T-helper 22 cell (primary cell): ENCODE results near the gene CSGALNACT2.
"Not testable (repeated sequence)": the region's sequence is repeated elsewhere in the genome, so short reads cannot be mapped to it uniquely, and the experiment has no call there.

Source experiments
- DNase-seq: peaks from one replicate; pipeline ENCODE4 v3.0.0-alpha.2; 2020; ENCODE audit warnings: low read depth

The CSGALNACT2 gene

DNA sequence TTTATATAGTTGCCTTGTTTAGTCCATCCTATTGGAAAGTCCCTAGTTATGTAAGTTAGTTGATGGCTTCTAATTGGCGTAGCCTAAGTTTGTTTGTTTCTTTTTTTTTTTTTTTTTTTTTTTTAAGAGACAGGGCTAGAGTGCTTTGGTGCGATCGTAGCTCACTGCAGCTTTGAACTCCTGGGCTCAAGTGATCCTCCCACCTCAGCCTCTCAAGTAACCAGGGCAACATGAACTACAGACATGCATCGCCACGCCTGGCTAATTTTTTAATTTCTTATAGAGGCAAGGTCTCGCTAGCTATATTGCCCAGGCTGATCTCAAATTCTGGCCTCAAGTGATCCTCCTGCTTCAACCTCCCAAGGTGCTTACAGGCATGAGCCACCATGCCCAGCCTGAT is 7.1 kb downstream of the CSGALNACT2 start:
- no peak for DNase-seq

DNA sequence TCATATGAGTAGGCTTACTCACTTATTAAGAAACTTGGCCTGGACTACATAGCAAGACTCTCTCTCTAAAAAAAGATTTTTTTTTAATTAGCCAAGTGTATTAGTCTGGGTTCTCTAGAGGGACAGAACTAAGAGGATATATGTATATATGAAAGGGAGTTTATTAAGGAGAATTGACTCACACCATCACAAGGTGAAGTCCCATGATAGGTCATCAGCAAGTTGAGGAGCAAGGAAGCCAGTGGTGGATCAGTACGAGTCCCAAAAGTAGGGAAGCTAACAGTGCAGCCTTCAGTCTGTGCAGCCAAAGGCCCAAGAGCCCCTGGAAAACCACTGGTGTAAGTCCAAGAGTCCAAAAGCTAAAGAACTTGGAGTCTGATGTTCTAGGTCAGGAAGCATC is 7.7 kb downstream of the CSGALNACT2 start:
- DNase-seq = not testable (repeated sequence)

DNA sequence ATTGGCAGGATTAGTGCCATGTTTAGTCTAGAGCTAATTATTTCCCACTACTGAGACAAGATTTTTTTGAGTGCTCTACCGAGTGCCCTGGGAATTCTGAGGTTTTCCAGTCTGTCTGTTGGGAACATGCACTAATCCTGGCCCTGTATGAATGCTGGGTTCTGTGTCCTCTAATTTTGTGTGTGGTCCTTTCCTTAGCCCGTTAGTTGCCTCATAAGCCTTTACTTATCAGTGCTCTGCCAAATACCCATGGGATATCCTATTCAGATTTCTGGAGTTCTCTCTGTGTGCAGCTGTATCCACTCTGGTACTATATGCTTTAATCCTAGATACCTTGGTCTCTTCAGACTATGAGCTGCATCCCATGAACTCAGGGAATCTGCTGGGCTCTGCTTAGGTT is 13.1 kb downstream of the CSGALNACT2 start:
- DNase-seq = no peak

DNA sequence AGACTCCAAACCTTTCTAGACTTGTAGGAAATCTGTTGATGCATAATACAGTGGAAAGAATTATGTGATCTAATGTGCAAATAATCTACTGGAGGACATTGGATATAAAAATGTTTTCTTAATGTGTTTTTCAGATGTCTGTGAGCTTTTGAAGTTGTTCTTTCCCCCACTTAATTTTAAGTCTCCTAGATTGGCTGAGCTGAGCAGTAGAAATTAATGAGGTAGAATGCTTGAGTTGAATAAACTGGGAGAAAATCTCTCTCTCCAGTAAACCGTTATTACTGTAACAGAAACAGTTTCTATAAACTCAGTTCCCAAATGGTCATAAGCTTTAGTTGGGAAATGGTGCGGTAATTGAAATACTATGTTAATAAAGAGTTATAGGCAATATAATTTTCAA is 15.7 kb downstream of the CSGALNACT2 start:
- DNase-seq = no peak

DNA sequence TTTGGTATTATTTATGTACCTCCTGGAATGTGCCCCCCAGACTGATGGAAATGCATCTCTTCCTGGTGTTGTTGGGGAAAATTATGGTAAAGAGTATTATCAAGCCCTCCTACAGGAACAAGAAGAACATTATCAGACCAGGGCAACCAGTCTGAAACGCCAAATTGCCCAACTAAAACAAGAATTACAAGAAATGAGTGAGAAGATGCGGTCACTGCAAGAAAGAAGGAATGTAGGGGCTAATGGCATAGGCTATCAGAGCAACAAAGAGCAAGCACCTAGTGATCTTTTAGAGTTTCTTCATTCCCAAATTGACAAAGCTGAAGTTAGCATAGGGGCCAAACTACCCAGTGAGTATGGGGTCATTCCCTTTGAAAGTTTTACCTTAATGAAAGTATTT is 17.0 kb downstream of the CSGALNACT2 start:
- DNase-seq = no peak

DNA sequence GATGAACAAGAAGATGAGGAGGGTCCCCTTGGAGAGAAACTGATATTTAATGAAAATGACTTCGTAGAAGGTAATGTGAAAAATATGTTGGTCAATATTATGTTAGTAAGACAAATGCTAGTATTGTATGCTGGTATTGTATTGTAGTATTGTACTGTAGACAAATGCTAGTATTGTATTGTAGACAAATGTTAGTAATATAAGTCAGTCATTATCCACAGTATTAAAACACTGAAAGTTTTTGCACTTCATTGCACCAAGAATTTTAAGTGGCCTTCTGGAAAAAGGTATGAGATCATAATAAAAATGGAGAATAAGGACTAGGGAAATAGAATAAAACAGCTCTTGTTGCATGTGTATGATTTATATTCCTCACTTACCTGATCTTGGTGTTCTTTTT is 17.5 kb downstream of the CSGALNACT2 start:
- no peak for DNase-seq

DNA sequence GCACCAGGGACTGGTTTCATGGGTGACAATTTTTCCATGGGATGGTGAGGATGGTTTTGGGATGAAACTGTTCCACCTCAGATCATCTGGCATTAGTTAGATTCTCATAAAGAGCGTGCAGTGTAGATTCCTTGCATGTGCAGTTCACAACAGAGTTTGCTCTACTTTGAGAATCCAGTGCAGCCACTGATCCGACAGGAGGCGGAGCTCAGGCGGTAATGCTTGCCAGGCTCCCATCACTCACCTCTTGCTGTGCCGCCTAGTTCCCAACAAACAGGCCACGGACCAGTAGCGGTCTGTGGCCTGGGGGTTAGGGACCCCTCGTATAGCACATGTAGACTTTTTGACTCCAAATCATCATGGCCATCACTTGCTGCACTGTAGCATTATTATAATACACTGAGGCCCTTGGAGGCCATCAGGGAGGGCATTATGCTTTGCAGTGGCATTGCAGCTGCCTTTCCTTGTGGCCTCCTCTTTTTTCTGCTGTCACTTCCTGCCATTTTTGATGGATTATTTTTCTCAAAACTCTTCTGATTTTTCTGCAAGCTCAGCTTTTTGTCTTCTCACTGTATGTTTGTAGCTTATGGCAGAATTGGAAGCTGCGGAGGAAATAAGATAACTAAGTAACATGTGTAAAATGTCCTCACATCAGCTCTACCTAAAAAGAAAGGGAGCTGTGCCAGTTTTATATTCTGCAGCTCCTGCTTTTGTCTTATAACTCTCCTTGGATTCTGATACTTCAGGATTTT is 18.5 kb downstream of the CSGALNACT2 start:
- DNase-seq = no peak

DNA sequence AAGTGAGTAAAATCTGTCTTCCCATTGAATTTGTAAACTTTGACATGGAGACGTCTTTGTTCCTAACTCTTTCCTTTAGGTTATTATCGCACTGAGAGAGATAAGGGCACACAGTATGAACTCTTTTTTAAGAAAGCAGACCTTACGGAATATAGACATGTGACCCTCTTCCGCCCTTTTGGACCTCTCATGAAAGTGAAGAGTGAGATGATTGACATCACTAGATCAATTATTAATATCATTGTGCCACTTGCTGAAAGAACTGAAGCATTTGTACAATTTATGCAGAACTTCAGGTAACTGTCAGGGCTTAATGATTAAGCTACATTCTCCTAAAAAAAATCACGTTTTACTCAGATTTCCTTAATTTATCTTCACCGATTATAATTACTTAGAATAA is 20.4 kb downstream of the CSGALNACT2 start:
- no peak for DNase-seq

DNA sequence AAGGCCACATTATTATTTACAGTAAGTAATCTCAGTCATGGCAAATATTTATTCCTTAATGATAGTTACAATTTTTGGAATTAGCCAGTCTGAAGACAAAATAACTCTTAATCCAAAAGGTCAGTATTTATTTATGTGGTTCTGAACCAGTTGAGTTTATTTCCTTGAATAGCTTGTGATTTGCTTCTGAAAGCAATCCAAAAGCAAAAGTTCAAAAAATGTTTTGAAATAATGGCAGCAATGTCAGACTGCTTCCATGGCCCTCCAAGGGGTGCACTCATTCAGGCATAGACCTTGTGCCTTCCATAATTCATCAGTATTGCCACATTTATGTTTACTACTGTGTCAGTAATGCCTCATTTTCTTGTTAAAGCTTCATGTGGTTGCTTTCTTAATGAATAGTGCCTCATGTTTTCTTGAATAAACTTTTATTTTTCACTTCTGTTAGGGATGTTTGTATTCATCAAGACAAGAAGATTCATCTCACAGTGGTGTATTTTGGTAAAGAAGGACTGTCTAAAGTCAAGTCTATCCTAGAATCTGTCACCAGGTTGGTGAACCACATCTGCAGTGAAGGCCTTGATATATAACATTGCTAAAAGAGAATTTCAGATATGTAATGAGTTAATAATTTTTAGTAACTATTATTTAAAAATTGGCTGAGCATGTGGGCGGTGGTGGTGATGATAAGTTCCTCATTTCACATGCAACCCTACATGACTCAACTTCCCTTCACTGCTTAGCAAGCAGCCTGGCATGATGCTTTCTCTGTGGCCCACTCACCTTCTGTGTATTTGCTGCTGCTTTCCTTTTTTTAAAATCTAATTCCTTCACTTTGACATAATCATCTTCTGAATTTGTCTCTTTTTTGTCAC is 22.0 kb downstream of the CSGALNACT2 start:
- no peak for DNase-seq

DNA sequence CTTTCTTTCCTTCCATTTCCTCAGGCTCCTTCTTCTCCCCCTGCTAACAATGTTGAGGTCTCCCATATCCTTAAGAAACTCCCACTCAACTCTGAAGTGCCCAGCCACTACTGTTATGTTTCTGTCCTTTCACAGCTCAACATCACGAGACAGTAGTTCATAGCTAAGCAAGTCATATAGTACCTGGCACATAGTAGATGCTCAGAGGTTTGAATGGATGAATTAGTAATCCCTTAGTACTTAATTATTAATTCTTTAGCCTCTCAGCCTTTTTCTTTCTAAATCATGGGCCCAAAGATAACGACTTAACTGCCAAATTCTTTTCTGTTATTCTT is 22.6 kb downstream of the CSGALNACT2 start:
- DNase-seq = no peak

DNA sequence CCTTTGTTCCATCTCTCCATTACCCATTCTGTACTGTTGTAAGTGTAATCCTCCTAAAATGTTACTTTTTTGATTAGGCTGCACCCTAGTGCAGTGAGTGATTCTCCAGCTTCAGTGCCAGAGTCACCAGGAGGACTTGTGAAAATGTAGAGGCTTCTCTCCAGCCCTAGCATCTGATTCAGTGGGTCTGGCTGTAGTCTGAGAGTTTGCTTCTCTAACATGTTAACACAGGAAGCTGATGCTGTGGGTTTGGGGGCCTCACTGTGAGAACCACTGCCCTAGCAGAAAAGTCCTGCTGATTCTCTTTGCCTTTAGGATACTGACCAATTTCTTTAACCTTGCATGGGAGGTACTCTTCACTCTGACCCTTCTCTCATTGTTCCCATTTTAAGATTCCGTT is 24.4 kb downstream of the CSGALNACT2 start:
- DNase-seq = no peak

DNA sequence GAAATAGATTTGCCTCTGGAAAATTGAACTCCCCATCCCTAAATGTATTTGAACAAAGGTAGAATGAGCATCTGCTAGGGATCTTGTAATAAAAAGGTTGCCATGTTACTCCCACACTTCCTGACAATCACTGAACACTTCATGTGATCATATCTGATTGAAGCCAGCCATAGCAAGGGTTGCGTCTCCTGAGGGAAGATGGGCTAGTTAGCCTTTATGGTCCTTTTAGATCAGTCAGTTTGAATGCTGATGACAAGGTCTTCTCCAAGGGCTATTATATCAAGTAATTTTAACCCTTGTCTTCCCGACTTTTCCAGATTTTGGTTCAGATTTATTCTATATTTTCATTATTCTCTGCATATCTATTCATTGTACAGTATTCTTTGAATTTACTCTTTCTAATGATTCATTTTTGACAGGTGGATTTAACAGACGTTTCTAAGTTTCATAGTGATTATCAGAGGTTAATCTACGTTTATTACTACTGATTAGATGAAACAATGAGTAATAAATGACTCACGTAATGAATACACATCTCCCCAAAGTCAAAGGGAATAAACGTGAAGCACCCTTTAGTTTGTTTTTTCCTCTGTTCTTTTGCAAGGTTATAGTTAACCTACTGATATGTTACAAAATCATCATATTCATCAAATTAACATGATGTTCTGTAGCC is 28.1 kb downstream of the CSGALNACT2 start:
- DNase-seq = no peak

DNA sequence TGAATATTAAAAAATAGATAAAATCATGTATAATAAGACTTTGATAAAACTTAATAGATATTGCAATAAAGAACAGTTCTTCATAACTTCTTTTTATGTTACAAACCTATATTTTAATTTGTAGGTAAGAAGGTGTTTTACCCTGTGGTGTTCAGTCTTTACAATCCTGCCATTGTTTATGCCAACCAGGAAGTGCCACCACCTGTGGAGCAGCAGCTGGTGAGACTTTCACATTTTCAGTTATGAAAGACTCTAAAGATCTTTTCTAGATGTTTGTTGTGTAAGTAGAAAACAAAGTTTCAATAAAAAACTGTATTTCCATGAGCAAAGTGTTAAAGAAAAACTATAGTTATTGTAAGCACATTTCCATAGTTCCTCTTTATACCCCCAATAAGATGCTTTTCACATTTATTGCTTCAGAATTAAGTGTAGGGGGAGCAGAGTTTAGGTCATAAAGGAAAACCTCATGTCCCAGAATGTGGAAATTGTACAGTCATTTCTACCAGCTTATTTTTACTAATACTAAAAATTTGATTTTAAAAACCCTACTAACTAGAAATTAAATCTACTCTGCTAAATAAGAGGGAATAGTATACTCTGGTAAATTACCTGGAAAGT is 28.7 kb downstream of the CSGALNACT2 start:
- DNase-seq = no peak

DNA sequence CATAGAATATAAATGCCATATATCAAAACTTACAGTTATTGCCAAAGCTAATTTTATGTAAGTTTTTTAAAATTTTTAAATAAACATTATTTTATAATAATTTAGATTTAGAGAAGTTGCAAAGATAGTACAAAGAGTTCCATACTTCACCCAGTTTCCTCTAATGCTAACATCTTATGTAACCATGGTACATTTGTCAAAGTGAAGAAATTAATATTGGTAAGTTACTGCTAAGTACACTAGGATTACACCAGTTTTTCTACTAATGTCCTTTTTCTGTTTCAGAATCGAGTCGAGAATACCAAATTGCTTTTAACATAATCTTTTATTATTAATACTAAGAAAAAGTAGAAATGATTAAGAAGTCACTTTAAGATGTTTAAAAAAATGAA is 29.2 kb downstream of the CSGALNACT2 start:
- DNase-seq = no peak

DNA sequence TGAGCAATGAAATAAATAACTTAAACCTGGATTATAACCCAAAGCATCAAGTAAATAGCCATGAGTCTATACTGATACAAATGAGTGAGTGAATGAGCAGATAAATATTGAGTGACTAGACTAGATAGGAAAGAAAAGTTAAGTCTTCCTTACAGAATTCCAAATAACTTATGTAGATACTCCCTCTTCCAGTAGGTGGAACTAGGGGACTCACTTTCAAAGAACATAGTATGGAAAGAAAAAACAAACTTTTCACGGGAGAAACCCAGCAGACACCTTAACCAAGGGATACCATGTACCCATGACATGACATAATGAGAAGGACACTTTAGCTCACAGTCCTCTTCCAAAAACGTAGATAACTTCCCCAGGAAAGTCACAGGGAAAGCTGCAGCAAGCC is 32.2 kb downstream of the CSGALNACT2 start:
- no peak for DNase-seq

DNA sequence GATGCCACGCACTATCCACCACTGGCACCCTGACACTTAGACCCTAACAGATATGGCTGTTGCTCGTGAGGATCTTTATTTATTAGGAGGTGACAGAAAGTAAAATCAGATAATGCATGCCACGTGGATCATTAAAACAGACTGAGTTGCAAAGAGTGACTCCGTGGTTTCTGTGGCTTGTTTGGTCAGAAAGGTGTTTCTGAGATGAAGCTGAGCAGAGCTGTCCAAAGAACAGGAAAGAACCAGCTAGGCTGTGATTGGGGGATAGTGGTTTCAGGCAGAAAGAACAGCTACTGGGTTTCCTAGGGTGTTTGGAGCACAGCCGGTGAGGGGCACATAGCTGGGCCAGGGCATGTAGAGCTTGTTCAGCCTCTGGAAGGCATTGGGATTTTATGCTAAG is 34.4 kb downstream of the CSGALNACT2 start:
- no peak for DNase-seq

DNA sequence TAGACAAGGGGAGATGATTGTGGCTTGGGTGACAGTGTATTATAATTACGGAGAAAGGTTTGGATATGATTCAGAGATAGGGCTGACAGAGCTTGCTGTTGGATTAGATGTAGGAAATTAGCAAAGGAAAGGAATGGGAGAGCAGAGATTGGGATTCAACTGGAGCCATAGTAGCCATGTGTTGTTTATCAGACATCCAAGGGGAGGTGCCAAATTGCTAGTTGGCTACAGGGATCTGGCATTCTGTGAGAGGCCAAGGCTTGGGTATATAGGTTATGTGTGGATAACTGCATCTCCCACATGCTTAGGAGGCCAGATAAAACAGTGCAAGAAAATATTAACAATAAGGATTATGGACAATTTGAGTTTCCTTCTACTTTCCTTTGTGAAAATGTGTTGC is 34.9 kb downstream of the CSGALNACT2 start:
- no peak for DNase-seq

DNA sequence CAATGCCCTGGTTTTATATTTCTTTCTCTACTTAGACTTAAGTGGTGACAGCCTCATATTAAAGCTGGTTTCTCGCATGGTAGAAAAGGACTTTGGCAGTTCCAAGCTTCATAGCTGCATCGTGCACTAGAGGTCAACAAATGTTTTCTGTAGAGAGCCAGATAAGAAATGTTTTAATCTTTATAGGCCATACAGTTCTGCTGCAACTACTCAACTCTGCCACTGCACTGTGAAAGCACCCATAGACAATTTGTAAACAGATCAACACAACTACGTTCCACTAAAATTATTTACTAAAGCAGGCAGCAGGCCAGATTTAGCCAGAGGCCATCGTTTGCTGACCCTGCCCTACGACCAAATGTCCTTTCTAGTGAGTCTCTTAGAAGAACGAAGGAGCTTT is 36.7 kb downstream of the CSGALNACT2 start:
- DNase-seq = no peak

DNA sequence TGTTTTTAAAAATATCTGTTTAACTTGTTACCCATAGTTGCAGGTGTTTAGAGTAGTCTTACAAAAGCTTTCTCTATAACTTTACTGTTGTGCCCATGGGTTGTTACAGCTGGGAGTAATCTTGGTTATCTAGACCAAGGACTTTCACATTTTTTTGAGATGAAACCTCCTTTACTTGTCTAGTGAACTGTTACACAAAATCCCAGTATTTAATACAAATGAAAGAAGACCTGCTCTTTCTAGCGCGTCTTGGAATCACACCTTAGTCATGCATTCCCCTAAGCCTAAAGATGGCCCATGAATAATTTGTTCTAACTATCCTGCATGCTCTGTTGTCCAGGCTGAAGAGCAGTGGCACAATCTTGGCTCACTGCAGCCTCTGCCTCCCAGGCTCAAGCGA is 38.0 kb downstream of the CSGALNACT2 start:
- no peak for DNase-seq

DNA sequence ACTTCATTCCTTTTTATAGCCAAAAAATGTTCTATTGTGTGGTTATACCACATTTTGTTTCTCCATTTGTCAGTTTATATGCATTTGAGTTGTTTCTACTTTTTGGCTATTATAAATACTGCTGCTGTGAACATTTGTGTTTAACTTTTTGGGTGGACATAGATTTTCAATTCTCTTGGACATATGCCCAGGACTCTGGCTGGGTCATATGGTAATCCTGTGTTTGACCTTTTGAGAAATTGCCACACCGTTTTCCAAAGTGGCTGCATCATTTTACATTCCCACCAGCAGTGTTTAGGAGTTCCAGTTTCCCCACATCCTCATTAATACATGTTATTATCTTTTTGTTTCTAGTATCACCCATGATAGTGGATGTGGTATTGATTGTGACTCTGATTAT is 39.4 kb downstream of the CSGALNACT2 start:
- DNase-seq = no peak

DNA sequence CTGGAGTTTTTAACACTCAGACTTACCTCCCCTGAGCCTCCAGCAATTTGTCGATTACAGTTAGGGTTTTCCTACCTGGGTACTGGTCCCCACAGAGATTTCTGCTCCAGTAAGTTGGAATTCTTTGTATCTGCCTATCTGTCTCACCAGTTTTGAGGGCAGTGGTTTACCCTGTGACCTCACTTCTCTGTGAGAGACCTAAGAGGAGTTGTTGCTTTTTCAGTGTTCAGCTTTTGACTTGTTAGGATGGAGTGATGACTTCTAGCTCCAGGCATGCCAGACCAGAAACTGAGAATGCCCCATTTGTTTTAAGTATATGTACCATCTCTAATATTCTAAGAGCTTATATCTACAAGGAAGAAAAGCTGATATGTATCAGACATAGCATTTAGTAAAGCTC is 42.9 kb downstream of the CSGALNACT2 start:
- DNase-seq = no peak

DNA sequence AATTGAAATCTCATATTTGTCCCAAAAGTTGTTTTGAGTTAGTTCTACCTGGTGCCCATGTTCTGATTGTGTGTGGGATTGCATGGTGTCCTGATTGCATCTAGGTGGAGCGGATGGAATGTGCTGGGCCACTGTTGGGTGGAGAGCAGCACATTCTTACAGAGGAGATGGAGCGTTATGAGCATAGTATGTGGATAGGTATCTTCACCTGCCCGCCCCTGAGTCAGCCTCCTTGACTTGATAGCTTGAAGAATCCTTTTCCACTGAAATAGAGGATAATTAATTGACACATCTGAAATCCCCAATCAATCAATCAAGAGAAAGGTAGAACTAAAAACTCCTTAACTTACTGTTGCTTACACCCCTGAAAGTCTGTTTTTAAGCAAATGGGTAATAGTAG is 45.5 kb downstream of the CSGALNACT2 start:
- not testable (repeated sequence) for DNase-seq

DNA sequence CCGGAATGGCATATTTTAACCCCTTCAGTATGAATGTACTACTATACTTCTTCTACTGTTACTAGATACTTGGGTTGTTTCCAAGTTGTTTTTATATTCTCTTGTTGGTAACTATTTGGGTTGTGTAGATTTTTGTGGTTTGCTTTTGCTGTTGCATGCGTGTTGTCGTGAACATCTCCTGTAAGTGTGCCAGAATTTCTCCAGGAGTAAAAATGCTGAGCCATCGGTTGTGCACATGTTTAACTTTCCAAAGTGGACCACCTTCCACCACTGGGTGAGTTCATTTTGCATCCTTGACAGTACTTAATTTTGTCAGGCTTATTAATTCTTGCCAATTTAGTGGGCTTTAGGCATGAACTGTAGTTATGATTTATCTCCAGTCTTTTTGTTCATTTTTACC is 47.9 kb downstream of the CSGALNACT2 start:
- DNase-seq = no peak
